ENCODE measurements around the gene TLCD3A. TPM values are rescaled to one million over a fixed set of nuclear protein-coding genes. Genes with fewer than 3 reads are reported as not detected.

Gene TLCD3A
- total RNA-seq (1 to 10 TPM; 3.2 to 5.0 (median 4.1) TPM), polyA plus RNA-seq (1.7 TPM)
- long read RNA-seq, donor 1, partial matches to known transcripts, result 0 of 4 reads
- long read RNA-seq, donor 1, other reads (novel, unspliced or antisense), result 1 of 4 reads
- long read RNA-seq, donor 2, partial matches to known transcripts, result 1 of 5 reads
- long read RNA-seq, donor 2, other reads (novel, unspliced or antisense), result 0 of 5 reads
- long read RNA-seq, donor 3, partial matches to known transcripts, result 2 of 10 reads
- long read RNA-seq, donor 3, other reads (novel, unspliced or antisense), result 3 of 10 reads
- long read RNA-seq, donor 4, partial matches to known transcripts, result 0 of 2 reads
- long read RNA-seq, donor 4, other reads (novel, unspliced or antisense), result 0 of 2 reads

GRCh38 chr17:732067-732901 lies at the start of gene TLCD3A:
Gene TLCD3A, plus strand, starts transcription at chr17:732596. Its CDS starts 52 bp downstream, at chr17:732648.
- no peaks in the 10 kb centered on the region for H3K9me3 ChIP-seq (ENCODE audit: control insufficient read depth, low read length)
- intact Hi-C loops (cut with DNase I), result no loop called here
- peak; percentile 81 to 94 (median 92) for DNase-seq
- peak within 1 kb of the TSS; percentile 69 for H3K4me3 ChIP-seq (ENCODE audit: low read length)
- H3K27me3 ChIP-seq (ENCODE audit: control insufficient read depth, insufficient read depth), result no peaks in the 10 kb centered on the region
- H3K27ac ChIP-seq (ENCODE audit: low read length), result peak within 1 kb of the TSS; percentile 7
- ATAC-seq, result peak; percentile 84 to 91
- WGBS, result under 1% methylated on average over 126 of the region's 126 CpGs
- no peaks in the 10 kb centered on the region for H3K4me1 ChIP-seq (ENCODE audit: control insufficient read depth, insufficient read depth, low read length)

GRCh38 chr17:683040-683439 lies 49.4 kb upstream of the TLCD3A start:
- H3K4me1 ChIP-seq (ENCODE audit: control insufficient read depth, insufficient read depth, low read length), result no peaks in the 10 kb centered on the region
- DNase-seq (no peak), ATAC-seq (no peak)
- intact Hi-C loops (cut with DNase I), result no loop called here
- H3K27me3 ChIP-seq (ENCODE audit: control insufficient read depth, insufficient read depth), result no peaks in the 10 kb centered on the region
- 97% methylated on average over 1 of the region's 1 CpG for WGBS
- no peak overlapping the region for H3K4me3 ChIP-seq (ENCODE audit: low read length)
- no peaks in the 10 kb centered on the region for H3K9me3 ChIP-seq (ENCODE audit: control insufficient read depth, low read length)
- H3K27ac ChIP-seq (ENCODE audit: low read length), result no peak overlapping the region

- H3K4me1 ChIP-seq (ENCODE audit: control insufficient read depth, insufficient read depth, low read length), result no peaks in the 10 kb centered on the region
- intact Hi-C loops (cut with DNase I), result no loop called here
- WGBS, result 82% methylated on average over 4 of the region's 4 CpGs
- no peaks in the 10 kb centered on the region for H3K27me3 ChIP-seq (ENCODE audit: control insufficient read depth, insufficient read depth)
- DNase-seq (no peak), ATAC-seq (no peak)
- no peaks in the 10 kb centered on the region for H3K9me3 ChIP-seq (ENCODE audit: control insufficient read depth, low read length)
- no peak overlapping the region for H3K27ac ChIP-seq (ENCODE audit: low read length)
- H3K4me3 ChIP-seq (ENCODE audit: low read length), result no peak overlapping the region
These were observed 48.7 kb upstream of the TLCD3A start for GRCh38 chr17:683499-684254.

- H3K27me3 ChIP-seq (ENCODE audit: control insufficient read depth, insufficient read depth), result no peaks in the 10 kb centered on the region
- H3K9me3 ChIP-seq (ENCODE audit: control insufficient read depth, low read length), result no peaks in the 10 kb centered on the region
- WGBS, result 96% methylated on average over 6 of the region's 6 CpGs
- no peak overlapping the region for H3K27ac ChIP-seq (ENCODE audit: low read length)
- no peaks in the 10 kb centered on the region for H3K4me1 ChIP-seq (ENCODE audit: control insufficient read depth, insufficient read depth, low read length)
- H3K4me3 ChIP-seq (ENCODE audit: low read length), result no peak overlapping the region
- ATAC-seq (no peak), DNase-seq (no peak)
- intact Hi-C loops (cut with DNase I), result no loop called here
These were observed 47.4 kb upstream of the TLCD3A start for GRCh38 chr17:685006-685405.

DNA sequence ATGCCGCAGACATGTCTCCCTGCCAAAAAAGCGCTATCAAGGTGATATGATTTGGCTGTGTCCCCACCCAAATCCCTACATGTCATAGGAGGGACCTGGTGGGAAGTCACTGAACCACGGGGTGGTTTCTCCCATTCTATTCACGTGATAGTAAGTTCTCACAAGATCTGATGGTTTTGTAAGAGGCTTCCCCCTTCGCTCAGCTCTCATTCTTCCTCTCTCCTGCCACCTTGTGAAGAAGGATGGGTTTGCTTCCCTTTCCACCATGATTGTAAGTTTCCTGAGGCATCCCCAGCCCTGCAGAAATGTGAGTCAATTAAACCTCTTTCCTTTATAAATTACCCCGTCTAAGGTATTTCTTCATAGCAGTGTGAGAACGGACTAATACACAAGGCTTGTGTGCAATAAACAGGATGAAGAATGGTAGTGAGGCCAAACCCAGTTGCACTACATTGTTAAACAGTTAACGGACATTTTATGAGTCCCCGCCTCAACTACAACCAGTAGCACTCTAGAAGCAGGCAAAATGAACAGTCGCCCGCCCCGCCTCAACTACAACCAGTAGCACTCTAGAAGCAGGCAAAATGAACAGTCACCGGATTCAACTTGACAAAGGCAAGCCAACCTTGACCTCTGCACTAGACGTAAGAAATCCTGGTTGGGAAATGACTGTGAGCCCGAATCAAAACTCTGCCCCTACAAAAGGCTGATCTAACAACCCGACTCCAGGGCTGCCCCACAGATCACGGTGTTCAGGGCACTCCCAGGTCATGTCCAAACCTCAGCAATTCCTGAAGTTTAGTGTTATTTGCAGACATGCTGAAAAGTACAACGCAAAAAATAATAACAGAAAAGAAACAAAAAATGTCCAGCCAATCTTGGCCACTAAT lies 44.1 kb upstream of the TLCD3A start:
- intact Hi-C loops (cut with DNase I), result no loop called here
- DNase-seq, result no peak

DNA sequence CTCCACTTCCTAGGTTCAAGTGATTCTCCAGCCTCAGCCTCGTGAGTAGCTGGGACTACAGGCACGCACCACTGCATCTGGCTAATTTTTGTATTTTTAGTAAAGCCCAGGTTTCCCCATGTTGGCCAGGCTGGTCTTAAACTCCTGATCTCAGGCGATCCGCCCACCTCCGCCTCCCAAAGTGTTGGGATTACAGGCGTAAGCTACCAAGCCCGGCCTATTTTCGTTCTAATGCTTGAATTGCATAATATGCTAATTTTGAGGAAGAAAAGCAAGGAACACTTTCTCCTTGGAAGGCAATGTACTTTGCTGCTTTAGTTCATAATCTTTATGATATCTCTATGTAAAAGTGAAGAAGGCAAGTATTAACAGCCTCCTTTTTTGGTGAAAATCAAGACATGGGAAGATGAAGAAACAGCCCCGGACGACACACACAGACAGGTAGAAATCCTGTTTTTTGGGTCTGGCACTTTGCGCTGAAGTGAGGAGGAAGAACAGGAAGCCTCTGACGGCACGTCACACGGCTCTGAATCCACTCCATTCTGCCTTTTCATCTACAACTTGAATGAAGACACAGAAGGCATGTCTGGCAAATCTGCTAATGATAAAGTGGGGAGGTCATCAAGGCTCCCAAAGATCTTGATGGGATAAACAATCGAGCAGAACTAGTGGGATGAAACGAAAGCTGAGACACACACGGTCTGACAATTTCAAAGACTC lies 42.7 kb upstream of the TLCD3A start:
- H3K27ac ChIP-seq (ENCODE audit: low read length), result no peak overlapping the region
- WGBS, result 78% methylated on average over 17 of the region's 17 CpGs
- no peak for ATAC-seq

More for the DNA sequence above, 44.1 kb upstream of the TLCD3A start:
- Histone ChIP-seq H3K27me3 (ENCODE audit: control insufficient read depth, insufficient read depth) (no peaks in the 10 kb centered on the region), H3K9me3 (ENCODE audit: control insufficient read depth, low read length) (no peaks in the 10 kb centered on the region), H3K27ac (ENCODE audit: low read length) (no peak overlapping the region), H3K4me3 (ENCODE audit: low read length) (no peak overlapping the region), H3K4me1 (ENCODE audit: control insufficient read depth, insufficient read depth, low read length) (no peaks in the 10 kb centered on the region)
- ATAC-seq, result peak; percentile 42 to 47
- 77% methylated on average over 18 of the region's 18 CpGs for WGBS

DNA sequence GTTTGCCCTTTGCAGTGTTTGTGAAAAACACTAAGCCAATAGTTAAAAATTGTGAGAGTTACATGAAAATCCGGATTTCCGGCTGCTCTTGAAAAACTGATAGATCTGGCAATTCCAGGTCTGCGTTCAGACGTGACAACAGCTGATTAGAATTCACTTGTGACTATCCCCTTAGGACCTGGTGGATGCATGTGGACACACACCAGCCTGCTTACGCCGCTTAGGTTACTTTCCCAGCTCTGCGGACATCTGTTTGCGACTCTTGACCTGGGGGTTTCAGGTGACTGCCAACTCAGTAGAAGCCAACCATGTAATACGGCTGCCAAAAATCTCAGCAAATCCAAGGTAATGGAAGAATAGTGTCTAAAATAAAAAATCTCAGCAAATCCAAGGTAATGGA lies 42.0 kb upstream of the TLCD3A start:
- WGBS, result 87% methylated on average over 9 of the region's 9 CpGs
- intact Hi-C loops (cut with DNase I), result no loop called here

More for the DNA sequence above, 42.7 kb upstream of the TLCD3A start:
- no peak for DNase-seq
- Histone ChIP-seq H3K27me3 (ENCODE audit: control insufficient read depth, insufficient read depth) (no peaks in the 10 kb centered on the region), H3K4me3 (ENCODE audit: low read length) (no peak overlapping the region), H3K4me1 (ENCODE audit: control insufficient read depth, insufficient read depth, low read length) (no peaks in the 10 kb centered on the region), H3K9me3 (ENCODE audit: control insufficient read depth, low read length) (no peaks in the 10 kb centered on the region)
- intact Hi-C loops (cut with DNase I), result no loop called here

GRCh38 chr17:691423-691822 lies 41.0 kb upstream of the TLCD3A start:
- ATAC-seq (no peak), DNase-seq (no peak)
- Histone ChIP-seq H3K27ac (ENCODE audit: low read length) (no peak overlapping the region), H3K9me3 (ENCODE audit: control insufficient read depth, low read length) (no peaks in the 10 kb centered on the region), H3K27me3 (ENCODE audit: control insufficient read depth, insufficient read depth) (no peaks in the 10 kb centered on the region), H3K4me1 (ENCODE audit: control insufficient read depth, insufficient read depth, low read length) (no peaks in the 10 kb centered on the region), H3K4me3 (ENCODE audit: low read length) (no peak overlapping the region)
- 88% methylated on average over 4 of the region's 4 CpGs for WGBS
- intact Hi-C loops (cut with DNase I), result no loop called here

More for the DNA sequence above, 42.0 kb upstream of the TLCD3A start:
- no peaks in the 10 kb centered on the region for H3K9me3 ChIP-seq (ENCODE audit: control insufficient read depth, low read length)
- DNase-seq (no peak), ATAC-seq (no peak)
- H3K27me3 ChIP-seq (ENCODE audit: control insufficient read depth, insufficient read depth), result no peaks in the 10 kb centered on the region
- H3K4me3 ChIP-seq (ENCODE audit: low read length), result no peak overlapping the region
- no peaks in the 10 kb centered on the region for H3K4me1 ChIP-seq (ENCODE audit: control insufficient read depth, insufficient read depth, low read length)
- H3K27ac ChIP-seq (ENCODE audit: low read length), result no peak overlapping the region

- intact Hi-C loops (cut with DNase I), result no loop called here
These were observed 40.3 kb upstream of the TLCD3A start for GRCh38 chr17:692116-692515.

More at GRCh38 chr17:692116-692515, 40.3 kb upstream of the TLCD3A start:
- Histone ChIP-seq H3K27me3 (ENCODE audit: control insufficient read depth, insufficient read depth) (no peaks in the 10 kb centered on the region), H3K27ac (ENCODE audit: low read length) (no peak overlapping the region), H3K4me3 (ENCODE audit: low read length) (no peak overlapping the region), H3K4me1 (ENCODE audit: control insufficient read depth, insufficient read depth, low read length) (no peaks in the 10 kb centered on the region), H3K9me3 (ENCODE audit: control insufficient read depth, low read length) (no peaks in the 10 kb centered on the region)
- WGBS, result 85% methylated on average over 10 of the region's 10 CpGs
- ATAC-seq (no peak), DNase-seq (no peak)

All from right cardiac atrium (tissue), 5 donors.